ENCODE measurements around the gene FKBP1B.
"Not testable (repeated sequence)": the region's sequence is repeated elsewhere in the genome, so short reads cannot be mapped to it uniquely, and the experiment has no call there.

FKBP1B gene

DNA sequence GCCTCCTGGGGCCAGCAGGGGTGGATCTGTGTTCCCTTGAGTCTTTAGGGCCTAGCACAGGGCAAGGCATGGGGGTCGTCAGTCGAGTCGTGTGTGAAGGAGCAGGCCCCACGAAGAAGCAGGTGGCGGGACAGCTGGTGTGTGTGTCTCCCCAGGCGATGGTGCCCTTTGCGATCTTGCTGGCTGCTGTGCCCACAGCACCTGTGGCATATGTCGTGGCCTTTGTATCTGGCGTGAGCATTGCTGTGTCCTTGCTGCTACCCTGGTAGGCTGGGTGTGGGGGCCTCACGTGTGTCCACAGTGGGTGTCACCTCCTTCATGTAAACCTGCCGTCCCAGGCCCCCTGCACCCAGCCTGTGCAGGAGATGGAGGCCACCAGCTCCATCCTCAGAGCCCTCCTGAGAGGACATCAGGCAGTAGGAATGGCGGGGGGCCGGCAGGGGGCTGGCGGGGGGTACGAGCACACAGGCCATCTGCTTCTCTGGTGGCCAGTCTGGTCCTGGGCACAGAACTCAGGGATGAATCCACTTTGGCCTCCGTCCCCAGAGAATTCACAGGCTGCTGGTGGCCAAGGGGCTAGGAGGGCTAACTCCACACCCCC is 26.5 kb upstream of the FKBP1B start:
- DNase-seq (ENCODE audit: low spot score), result no peak

- no peak for DNase-seq (ENCODE audit: low spot score)
These were observed 25.5 kb upstream of the FKBP1B start for GRCh38 chr2:24024018-24024417.

- no peak for DNase-seq (ENCODE audit: low spot score)
These were observed 24.4 kb upstream of the FKBP1B start for GRCh38 chr2:24024996-24025663.

GRCh38 chr2:24026233-24026632 is 23.3 kb upstream of the FKBP1B start:
- no peak for DNase-seq (ENCODE audit: low spot score)

GRCh38 chr2:24038786-24039499 is 10.6 kb upstream of the FKBP1B start:
- no peak for DNase-seq (ENCODE audit: low spot score)

DNA sequence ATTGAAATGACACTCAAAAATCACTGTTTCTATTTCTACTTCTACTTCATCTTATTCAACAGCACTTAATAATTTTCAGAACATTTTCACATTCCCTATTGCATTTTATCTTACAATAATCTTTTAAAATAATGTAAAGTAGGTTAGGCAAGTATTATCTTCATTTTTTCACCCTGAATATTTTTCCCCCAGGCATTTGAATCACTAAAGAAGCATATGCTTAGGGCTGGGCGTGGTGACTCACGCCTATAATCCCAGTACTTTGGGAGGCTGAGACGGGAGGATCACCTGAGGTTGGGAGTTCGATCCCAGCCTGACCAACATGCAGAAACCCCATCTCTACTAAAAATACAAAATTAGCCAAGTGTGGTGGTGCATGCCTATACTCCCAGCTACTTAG is 9.0 kb upstream of the FKBP1B start:
- DNase-seq (ENCODE audit: low spot score), result no peak

GRCh38 chr2:24043133-24043532 is 6.4 kb upstream of the FKBP1B start:
- DNase-seq (ENCODE audit: low spot score), result not testable (repeated sequence)

DNA sequence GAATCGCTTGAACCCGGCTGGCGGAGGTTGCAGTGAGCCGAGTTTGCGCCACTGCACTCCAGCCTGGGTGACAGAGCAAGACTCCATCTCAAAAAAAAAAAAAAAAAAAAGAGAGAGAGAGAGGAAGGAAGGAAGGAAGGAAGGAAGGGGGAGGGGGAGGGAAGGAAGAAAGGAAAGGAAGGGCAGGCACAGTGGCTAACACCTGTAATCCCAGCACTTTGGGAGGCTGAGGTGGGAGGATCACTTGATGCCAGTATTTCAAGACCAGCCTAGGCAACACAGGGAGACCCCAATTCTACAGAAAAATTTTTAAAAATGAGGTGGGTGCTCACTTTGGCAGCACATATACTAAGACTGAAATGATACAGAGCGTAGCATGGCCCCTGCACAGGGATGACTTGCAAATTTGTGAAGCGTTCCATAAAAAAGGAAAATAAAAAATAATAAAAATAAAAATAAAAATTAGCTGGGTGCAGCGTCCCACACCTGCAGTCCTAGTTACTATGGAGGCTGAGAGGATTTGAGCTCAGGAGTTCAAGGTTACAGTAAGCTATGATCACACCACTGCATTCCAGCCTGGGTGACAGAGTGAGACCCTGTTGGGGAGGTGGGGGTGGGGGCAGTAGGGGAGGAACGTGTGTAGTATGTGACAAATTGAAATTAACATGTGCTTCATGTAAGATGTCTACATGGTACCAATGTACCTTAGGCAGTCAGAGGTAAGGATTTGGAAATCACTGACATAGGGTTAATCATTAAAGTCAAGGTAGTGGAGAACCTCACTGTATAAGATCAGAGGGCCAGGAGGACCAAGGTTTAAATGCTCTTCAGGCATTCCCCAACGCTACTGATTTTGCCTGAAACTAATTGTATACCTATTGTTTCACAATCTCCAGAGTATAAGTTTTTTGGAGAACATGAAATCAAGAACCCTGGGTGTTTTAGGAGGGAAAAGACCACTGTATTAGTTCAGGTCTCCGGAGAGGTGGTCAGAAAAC is 3.7 kb upstream of the FKBP1B start:
- DNase-seq (ENCODE audit: low spot score), result no peak

GRCh38 chr2:24046599-24046929 is 3.0 kb upstream of the FKBP1B start:
- DNase-seq (ENCODE audit: low spot score), result no peak

GRCh38 chr2:24046930-24047702 is 2.4 kb upstream of the FKBP1B start, which contains the start of gene WDCP:
TSS of gene WDCP (minus strand) at chr2:24047391. CDS start at chr2:24039494, 7,897 bp downstream.
- peak; percentile 98 for DNase-seq (ENCODE audit: low spot score)

DNA sequence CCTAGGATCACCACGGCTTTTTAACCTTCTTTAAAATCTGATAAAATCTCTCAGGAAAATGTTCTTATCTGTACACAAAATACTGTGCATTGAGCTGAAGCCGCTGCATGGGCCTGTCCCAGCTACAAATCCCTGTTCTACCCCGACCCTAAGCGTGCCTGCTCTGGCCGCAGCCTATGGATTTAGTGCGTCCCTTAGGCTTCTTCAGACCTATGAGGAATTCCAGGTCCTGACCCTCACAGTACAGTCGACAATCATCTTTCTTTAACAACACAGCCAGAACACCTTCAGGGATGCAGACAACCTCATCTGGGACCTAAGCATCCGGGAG is 1.9 kb upstream of the FKBP1B start:
- DNase-seq (ENCODE audit: low spot score), result no peak

DNA sequence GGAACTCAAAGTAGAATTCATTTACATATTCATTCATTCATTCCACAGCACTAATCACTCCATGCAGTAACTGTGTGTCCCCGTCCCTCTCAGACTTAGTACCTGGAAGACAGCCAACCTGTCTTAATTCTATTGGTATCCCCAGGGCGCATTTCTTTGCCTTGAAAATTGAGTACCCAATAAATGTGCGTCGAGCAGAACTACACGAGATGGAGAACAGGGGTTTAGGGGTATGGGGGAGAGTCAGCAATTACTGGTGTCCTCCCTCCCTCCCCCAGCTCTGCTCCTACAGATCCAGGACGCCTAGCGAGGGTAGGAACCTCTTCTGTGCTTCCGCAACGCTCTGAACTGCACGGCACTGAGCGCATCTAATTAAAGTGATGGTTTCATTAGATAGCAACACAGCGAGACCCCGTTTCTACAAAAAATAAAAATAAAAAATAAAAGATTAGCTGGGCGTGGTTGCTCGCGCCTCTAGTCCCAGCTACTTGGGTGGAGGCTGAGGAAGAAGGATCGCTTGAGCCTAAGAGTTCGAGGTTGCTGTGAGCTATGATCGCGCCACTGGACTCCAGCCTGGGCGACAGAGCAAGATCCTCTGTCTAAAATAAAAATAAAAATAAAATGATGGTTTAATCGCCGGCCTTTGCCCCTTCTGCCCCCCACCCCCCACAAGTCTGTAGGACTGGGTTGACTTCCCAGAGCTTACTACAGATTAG is 614 bp upstream of the FKBP1B start:
- no peak for DNase-seq (ENCODE audit: low spot score)

- no peak for DNase-seq (ENCODE audit: low spot score)
These were observed 769 bp downstream of the FKBP1B start for GRCh38 chr2:24050041-24050979.

DNA sequence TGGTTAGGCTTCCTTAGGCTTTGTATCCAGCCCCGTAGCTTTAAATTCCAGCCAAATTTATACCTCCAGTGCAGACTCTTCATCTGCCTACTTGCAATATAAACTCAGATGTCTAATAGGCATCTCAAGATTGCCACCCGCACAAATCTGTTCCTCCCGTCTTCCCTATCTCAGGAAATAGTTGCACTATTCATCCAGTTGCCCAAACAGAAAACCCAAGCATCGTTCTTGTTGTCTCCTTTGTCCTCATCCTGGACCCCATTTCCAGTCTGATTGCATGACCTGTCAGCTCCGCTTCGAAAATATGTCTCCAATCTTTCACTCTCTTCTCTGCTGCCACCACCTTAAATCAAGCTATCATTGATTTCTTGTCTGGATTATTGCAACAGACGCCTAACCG is 2.3 kb downstream of the FKBP1B start:
- DNase-seq (ENCODE audit: low spot score), result no peak

DNA sequence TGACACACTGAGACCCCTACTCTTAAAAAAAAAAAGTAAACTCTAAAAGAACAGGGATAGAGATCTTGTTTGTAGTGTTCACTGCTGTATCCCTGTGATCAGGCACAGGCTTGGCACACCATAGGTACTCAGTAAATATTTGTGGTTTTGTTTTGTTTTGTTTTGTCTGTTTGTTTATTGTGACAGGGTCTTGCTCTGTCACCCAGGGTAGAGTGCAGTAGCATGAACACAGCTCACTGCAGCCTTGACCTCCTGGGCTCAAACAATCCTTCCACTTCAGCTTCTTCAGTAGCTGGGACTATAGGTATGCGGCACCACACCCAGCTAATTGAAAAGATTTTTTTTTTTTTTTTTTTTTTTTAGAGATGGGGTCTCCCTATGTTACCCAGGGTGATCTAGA is 3.4 kb downstream of the FKBP1B start:
- no peak for DNase-seq (ENCODE audit: low spot score)

DNA sequence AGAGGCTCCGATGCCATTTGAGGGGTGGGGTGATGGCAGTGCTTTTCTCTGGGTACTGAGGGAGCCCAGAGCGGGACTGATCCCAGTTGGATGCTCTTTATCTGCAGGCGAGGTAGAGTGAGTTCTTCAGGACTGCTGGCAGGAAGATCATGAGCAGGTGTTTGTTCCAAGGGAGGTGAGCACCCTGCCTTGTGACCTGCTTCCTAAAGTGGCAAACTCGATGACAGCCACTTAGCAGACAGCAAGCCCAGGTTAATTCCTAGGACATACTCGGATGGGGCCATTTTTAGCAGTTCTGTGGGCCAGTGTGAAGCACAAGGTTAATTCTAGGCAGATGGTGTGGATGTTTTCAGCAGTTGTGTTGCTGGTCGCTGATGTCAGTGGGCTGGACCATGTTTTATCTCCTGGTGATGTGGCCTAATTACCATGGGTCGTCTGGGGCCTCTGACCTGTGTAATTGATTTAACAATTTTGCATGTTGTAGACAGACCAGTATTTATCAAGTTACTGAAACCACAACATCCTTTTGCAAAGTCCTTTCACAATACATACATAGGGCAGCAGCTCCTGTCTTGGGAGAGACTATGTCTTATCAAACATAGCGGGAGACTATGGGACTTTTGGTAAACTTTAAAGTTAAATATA is 4.9 kb downstream of the FKBP1B start:
- no peak for DNase-seq (ENCODE audit: low spot score)

DNA sequence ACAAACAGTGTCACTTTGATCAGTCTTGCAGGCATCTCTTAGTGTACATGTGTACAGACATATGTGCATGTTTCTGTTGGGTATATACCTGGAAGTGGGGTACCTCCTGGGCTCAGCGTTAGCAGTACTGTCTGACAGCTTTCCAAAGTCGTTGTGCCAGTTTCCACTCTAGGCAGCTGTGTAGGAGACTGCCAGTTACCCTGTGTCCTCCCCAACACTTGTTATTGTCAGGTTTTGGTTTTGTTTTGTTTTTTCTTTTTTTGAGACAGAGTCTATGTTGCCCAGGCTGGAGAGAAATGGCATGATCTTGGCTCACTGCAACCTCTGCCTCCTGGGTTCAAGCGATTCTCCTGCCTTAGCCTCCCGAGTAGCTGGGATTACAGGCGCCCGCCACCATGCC is 6.2 kb downstream of the FKBP1B start:
- DNase-seq (ENCODE audit: low spot score), result no peak

GRCh38 chr2:24058564-24059271 is 9.2 kb downstream of the FKBP1B start:
- peak; percentile 76 for DNase-seq (ENCODE audit: low spot score)

- no peak for DNase-seq (ENCODE audit: low spot score)
These were observed 15.8 kb downstream of the FKBP1B start for GRCh38 chr2:24065341-24065740.

Data from kidney capillary endothelial cell (primary cell).